Right renal pelvis (tissue), 4 donors: ENCODE measurements around the gene DOCK2. TPM values are rescaled to one million over a fixed set of nuclear protein-coding genes. Genes with fewer than 3 reads are reported as not detected.

Experiments
- DNase-seq, 4 donors: peaks; one replicate each; pipeline ENCODE4 v3.0.0-alpha.2; 2013; ENCODE audit warnings: low read depth in 4 of 4, low spot score in 3 of 4, missing footprints in 1 of 4
- polyA plus RNA-seq, 4 donors: library from polyadenylated mRNA; unstranded; fragments of 120-200 nt; gene quantifications; one replicate each; pipeline ENCODE4 v1.2.1, GENCODE V29; 2013; ENCODE audit not compliant: insufficient read length in 4 of 4

The DOCK2 gene
- polyA plus RNA-seq, 4 donors, result 2.3 to 4.0 (median 2.5) TPM

- no peak for DNase-seq
These were observed 327.2 kb downstream of the DOCK2 start for GRCh38 chr5:169964246-169964645.

- DNase-seq, result no peak
These were observed 333.3 kb downstream of the DOCK2 start for GRCh38 chr5:169970339-169970738.

- DNase-seq, result no peak
These were observed 334.1 kb downstream of the DOCK2 start for GRCh38 chr5:169970911-169971765.

- no peak for DNase-seq
These were observed 334.7 kb downstream of the DOCK2 start for GRCh38 chr5:169971780-169972179.

GRCh38 chr5:169973056-169973455 lies 336.0 kb downstream of the DOCK2 start:
- DNase-seq, result no peak

- no peak for DNase-seq
These were observed 337.2 kb downstream of the DOCK2 start for GRCh38 chr5:169974121-169974770.

GRCh38 chr5:169978714-169979113 lies 341.6 kb downstream of the DOCK2 start:
- DNase-seq, result no peak

GRCh38 chr5:169979871-169980270 lies 342.8 kb downstream of the DOCK2 start:
- DNase-seq, result no peak

- peak; percentile 81 to 87 (median 82) for DNase-seq
These were observed 343.5 kb downstream of the DOCK2 start, which contains the start of gene INSYN2B for GRCh38 chr5:169980418-169981053. Gene INSYN2B (minus strand): TSS chr5:169980495. CDS start chr5:169883898, 96,597 bp downstream.

GRCh38 chr5:169988206-169988605 lies 351.1 kb downstream of the DOCK2 start:
- no peak for DNase-seq

GRCh38 chr5:169988947-169989346 lies 351.9 kb downstream of the DOCK2 start:
- DNase-seq, result no peak

- DNase-seq, result no peak
These were observed 352.3 kb downstream of the DOCK2 start for GRCh38 chr5:169989365-169989764.

GRCh38 chr5:169991115-169991869 lies 354.2 kb downstream of the DOCK2 start:
- DNase-seq, result no peak

- no peak for DNase-seq
These were observed 355.9 kb downstream of the DOCK2 start for GRCh38 chr5:169992789-169993484.

- no peak for DNase-seq
These were observed 356.4 kb downstream of the DOCK2 start for GRCh38 chr5:169993485-169993790.

- DNase-seq, result no peak
These were observed 360.7 kb downstream of the DOCK2 start for GRCh38 chr5:169997798-169998197.

- DNase-seq, result no peak
These were observed 362.5 kb downstream of the DOCK2 start for GRCh38 chr5:169999621-170000020.

- no peak for DNase-seq
These were observed 363.1 kb downstream of the DOCK2 start for GRCh38 chr5:170000155-170000554.

GRCh38 chr5:170006021-170006420 lies 368.9 kb downstream of the DOCK2 start:
- DNase-seq, result peak in 1 of 4 donors; percentile 36

GRCh38 chr5:170008376-170008775 lies 371.3 kb downstream of the DOCK2 start:
- DNase-seq, result no peak
